ENCODE data around the gene UBIAD1.

GRCh38 chr1:11227106-11228077 is 45.6 kb upstream of the UBIAD1 start:
- TF ChIP-seq, protein P1, sequence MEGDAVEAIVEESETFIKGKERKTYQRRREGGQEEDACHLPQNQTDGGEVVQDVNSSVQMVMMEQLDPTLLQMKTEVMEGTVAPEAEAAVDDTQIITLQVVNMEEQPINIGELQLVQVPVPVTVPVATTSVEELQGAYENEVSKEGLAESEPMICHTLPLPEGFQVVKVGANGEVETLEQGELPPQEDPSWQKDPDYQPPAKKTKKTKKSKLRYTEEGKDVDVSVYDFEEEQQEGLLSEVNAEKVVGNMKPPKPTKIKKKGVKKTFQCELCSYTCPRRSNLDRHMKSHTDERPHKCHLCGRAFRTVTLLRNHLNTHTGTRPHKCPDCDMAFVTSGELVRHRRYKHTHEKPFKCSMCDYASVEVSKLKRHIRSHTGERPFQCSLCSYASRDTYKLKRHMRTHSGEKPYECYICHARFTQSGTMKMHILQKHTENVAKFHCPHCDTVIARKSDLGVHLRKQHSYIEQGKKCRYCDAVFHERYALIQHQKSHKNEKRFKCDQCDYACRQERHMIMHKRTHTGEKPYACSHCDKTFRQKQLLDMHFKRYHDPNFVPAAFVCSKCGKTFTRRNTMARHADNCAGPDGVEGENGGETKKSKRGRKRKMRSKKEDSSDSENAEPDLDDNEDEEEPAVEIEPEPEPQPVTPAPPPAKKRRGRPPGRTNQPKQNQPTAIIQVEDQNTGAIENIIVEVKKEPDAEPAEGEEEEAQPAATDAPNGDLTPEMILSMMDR (IDR thresholded peaks at IDR 0.05), result no peak
- TF ChIP-seq ZFX (IDR thresholded peaks at IDR 0.05; ENCODE audit: borderline replicate concordance), result no peak
